Keratinocyte (primary cell): ENCODE results near the gene ELFN2. TPM values are rescaled to one million over a fixed set of nuclear protein-coding genes. Genes with fewer than 3 reads are reported as not detected.
A peak's percentile ranks its signal among the peaks of the same experiment; 100 is the strongest.

ENCODE experiments used
- DNase-seq: peaks from one replicate; pipeline ENCODE4 v3.0.0-alpha.2; 2011; ENCODE audit warnings: low read depth, missing footprints, low spot score
- FAIRE-seq: peaks from 2 replicates; lab custom pipeline; 2011; peaks lifted over from hg19 to GRCh38; lab: Jason Lieb, UNC
- H2AFZ ChIP-seq: 2 replicates; pipeline ENCODE4 v1.6.0; 2012; ENCODE audit warnings: low read length, control low read depth, inconsistent platforms; ENCODE audit not compliant: control insufficient read depth
- H3K27ac ChIP-seq: 2 replicates; pipeline ENCODE4 v1.5.1; 2011; ENCODE audit warnings: low read length; ENCODE audit not compliant: control insufficient read depth, insufficient read depth
- H3K27me3 ChIP-seq: 3 replicates; pipeline ENCODE4 v1.6.0; 2011; ENCODE audit warnings: low read length; ENCODE audit not compliant: control insufficient read depth, insufficient read depth; ENCODE audit errors: extremely low read depth
- H3K36me3 ChIP-seq, 2 experiments: 2 replicates in 1 of 2; 3 replicates in 1 of 2; pipeline ENCODE4 v1.5.1; 2011; ENCODE audit warnings: low read length in 2 of 2, mild to moderate bottlenecking in 1 of 2; ENCODE audit not compliant: control insufficient read depth in 2 of 2, insufficient read depth in 2 of 2; ENCODE audit errors: extremely low read depth in 1 of 2
- H3K4me1 ChIP-seq: 3 replicates; pipeline ENCODE4 v1.5.1; 2011; ENCODE audit warnings: low read length; ENCODE audit not compliant: control insufficient read depth, insufficient read depth; ENCODE audit errors: extremely low read depth
- H3K4me2 ChIP-seq: 3 replicates; pipeline ENCODE4 v1.6.0; 2011; ENCODE audit warnings: low read depth, low read length; ENCODE audit not compliant: control insufficient read depth, insufficient read depth; ENCODE audit errors: extremely low read depth
- H3K4me3 ChIP-seq, 3 experiments: fragments of 200-600 bp in 1 of 3; sonication (generic) in 1 of 3; 2 replicates in 2 of 3; 3 replicates in 1 of 3; pipeline ENCODE4 v1.5.1; 2011 to 2016; ENCODE audit warnings: low read length in 3 of 3, mild to moderate bottlenecking in 3 of 3, control low read depth in 2 of 3, inconsistent platforms in 1 of 3, low read depth in 1 of 3, mixed read lengths in 1 of 3, mixed run types in 1 of 3, moderate library complexity in 1 of 3; ENCODE audit not compliant: control insufficient read depth in 2 of 3, insufficient read depth in 2 of 3; ENCODE audit errors: extremely low read depth in 1 of 3
- H3K79me2 ChIP-seq: 2 replicates; pipeline ENCODE4 v1.6.0; 2012; ENCODE audit warnings: low read length; ENCODE audit not compliant: control insufficient read depth, insufficient read depth
- H3K9ac ChIP-seq: 3 replicates; pipeline ENCODE4 v1.6.0; 2011; ENCODE audit warnings: low read length; ENCODE audit not compliant: control insufficient read depth, insufficient read depth; ENCODE audit errors: extremely low read depth
- H3K9me1 ChIP-seq: 3 replicates; pipeline ENCODE4 v1.6.0; 2011; ENCODE audit warnings: low read length; ENCODE audit not compliant: control insufficient read depth, insufficient read depth; ENCODE audit errors: extremely low read depth
- H3K9me3 ChIP-seq: 2 replicates; pipeline ENCODE4 v1.5.1; 2012; ENCODE audit warnings: low read depth, low read length; ENCODE audit not compliant: control insufficient read depth
- H4K20me1 ChIP-seq: 3 replicates; pipeline ENCODE4 v1.6.0; 2011; ENCODE audit warnings: low read length; ENCODE audit not compliant: control insufficient read depth, insufficient read depth; ENCODE audit errors: extremely low read depth
- EZH2 ChIP-seq: IDR thresholded peaks from one replicate; pipeline ENCODE4 v1.6.1; 2012; ENCODE audit warnings: inconsistent platforms, mild to moderate bottlenecking, low read length, moderate library complexity
- dilution Hi-C: fragments of 300-500 bp; cut with MboI; formaldehyde crosslinking; loops from one replicate; pipeline ENCODE4 v1.7.0; 2020; ENCODE audit warnings: low sequenced_read_pairs; ENCODE audit not compliant: extremely low pct_ligation_motif_present
- polyA plus RNA-seq, 5 experiments: library from polyadenylated mRNA; depleted of rRNA in 3 of 5; stranded (reverse) in 3 of 5; stranded (forward) in 1 of 5; unstranded in 1 of 5; fragments of >200 nt; gene quantifications; 1 replicate in 1 of 5; 2 replicates in 3 of 5; 3 replicates in 1 of 5; pipeline versions ENCODE4 v1.2.1 to v1.2.3, GENCODE V29; 2011 to 2012; ENCODE audit warnings: missing spikeins in 2 of 5, low read depth in 1 of 5, low replicate concordance in 1 of 5
- TF ChIP-seq, protein P1 (sequence below), 3 experiments: IDR thresholded peaks in 1 of 3; conservative IDR thresholded peaks in 1 of 3; optimal IDR thresholded peaks in 1 of 3; 2 replicates in 2 of 3; 3 replicates in 1 of 3; pipeline versions ENCODE3 to v1.5.1; 2011; ENCODE audit warnings: low read length in 3 of 3, mild to moderate bottlenecking in 3 of 3, moderate library complexity in 2 of 3, control low read depth in 1 of 3, inconsistent platforms in 1 of 3; ENCODE audit not compliant: insufficient read depth in 2 of 3; ENCODE audit errors: extremely low read depth in 1 of 3

Gene ELFN2
- polyA plus RNA-seq, 1 donor (not counting 4 experiments of a cell fraction or from before 2014, with no cell fraction given): 0.13 TPM

DNA sequence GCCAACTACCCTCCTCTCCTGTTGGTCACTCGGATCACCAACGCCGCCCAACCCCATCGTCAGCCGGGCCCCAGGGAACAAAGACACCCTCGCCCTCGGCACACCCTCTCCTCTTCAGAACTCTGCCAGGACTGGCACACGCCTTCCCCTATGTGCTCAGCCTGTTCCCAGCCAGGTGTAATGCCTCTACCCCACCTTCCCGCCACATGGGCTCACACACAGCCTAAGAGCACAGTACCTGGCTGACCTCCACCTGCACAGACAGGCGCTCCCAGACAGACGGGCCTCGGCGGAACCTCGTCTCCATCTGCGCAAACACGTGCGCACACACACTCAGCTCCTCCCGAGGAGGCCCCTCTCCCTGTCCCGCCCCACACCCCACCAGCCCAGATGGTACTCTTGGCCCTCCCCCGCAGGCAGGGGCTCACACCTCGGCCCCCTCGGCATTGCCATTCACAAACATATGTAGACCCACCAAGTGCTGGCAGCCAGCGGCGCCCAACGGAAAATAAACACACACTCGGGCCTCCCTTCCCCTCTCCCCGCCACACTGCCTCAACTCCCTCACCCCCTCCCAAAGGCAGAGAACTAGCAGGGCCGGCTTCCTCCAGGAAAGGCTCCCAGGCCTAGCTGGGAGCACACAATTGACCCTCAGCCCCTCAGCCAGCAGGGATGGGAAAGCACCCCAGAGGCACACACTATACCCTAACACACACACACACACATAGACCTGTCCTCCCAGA is 8.5 kb downstream of the ELFN2 start:
- Histone ChIP-seq H3K9me3 (no peaks in the 10 kb centered on the region), H3K27me3 (peaks cover 7% of the 10 kb centered on the region), H3K9me1 (no peaks in the 10 kb centered on the region), H2AFZ (no peak overlapping the region), H3K79me2 (no peaks in the 10 kb centered on the region), H3K4me3 (no peak overlapping the region), H3K4me1 (peaks cover 25% of the 10 kb centered on the region), H4K20me1 (no peaks in the 10 kb centered on the region), H3K4me2 (peak overlapping the region; percentile 75), H3K36me3 (no peaks in the 10 kb centered on the region), H3K27ac (no peak overlapping the region), H3K9ac (peak overlapping the region; percentile 62)
- FAIRE-seq: no peak
- TF ChIP-seq EZH2: peak; percentile 18
- TF ChIP-seq, protein P1, sequence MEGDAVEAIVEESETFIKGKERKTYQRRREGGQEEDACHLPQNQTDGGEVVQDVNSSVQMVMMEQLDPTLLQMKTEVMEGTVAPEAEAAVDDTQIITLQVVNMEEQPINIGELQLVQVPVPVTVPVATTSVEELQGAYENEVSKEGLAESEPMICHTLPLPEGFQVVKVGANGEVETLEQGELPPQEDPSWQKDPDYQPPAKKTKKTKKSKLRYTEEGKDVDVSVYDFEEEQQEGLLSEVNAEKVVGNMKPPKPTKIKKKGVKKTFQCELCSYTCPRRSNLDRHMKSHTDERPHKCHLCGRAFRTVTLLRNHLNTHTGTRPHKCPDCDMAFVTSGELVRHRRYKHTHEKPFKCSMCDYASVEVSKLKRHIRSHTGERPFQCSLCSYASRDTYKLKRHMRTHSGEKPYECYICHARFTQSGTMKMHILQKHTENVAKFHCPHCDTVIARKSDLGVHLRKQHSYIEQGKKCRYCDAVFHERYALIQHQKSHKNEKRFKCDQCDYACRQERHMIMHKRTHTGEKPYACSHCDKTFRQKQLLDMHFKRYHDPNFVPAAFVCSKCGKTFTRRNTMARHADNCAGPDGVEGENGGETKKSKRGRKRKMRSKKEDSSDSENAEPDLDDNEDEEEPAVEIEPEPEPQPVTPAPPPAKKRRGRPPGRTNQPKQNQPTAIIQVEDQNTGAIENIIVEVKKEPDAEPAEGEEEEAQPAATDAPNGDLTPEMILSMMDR (optimal IDR thresholded peaks at IDR 0.05 in 1 of 3, IDR thresholded peaks at IDR 0.05 in 1 of 3, conservative IDR thresholded peaks at IDR 0.05 in 1 of 3; ENCODE audit: extremely low read depth in 1 of 3, insufficient read depth in 2 of 3, low read length in 3 of 3): no peak
- dilution Hi-C loops: no loop called here
- DNase-seq: no peak

DNA sequence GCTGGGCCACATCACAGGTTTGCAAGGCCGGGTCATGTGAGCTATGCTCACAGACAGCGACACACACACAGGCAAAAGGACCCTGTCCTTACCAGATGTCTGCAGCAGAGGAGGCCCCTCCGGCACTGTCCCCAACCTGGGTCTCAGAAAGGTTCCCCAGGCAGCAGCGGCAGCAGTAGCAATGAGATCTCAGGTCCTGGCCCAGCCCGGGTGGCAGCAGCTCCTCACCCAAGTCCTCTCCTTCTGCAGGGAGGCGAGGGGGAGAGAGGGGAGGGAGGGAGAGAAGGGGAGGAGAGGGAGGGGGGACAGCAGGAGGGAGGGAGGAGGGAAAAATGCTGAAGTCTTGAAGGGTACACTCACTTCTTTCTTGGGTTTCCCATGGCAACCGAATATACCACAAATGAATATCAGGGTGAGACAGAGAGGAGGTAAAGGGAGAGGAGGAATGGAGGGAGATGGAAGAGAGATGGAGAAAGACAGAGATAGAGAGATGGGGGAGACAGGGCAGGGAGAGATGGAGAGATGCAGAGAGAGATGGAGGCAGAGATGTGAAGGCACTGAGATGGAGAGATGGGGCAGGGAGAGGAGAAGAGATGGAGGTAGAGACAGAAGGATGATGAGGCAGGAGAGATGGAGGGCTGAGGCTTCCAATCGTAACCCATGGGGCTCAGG is 9.5 kb downstream of the ELFN2 start:
- no peak for FAIRE-seq
- no peak for TF ChIP-seq EZH2
- TF ChIP-seq, protein P1 (optimal IDR thresholded peaks at IDR 0.05 in 1 of 3, IDR thresholded peaks at IDR 0.05 in 1 of 3, conservative IDR thresholded peaks at IDR 0.05 in 1 of 3; ENCODE audit: extremely low read depth in 1 of 3, insufficient read depth in 2 of 3, low read length in 3 of 3): no peak
- no peak overlapping the region for H3K4me3 ChIP-seq
- DNase-seq: no peak
- H3K4me1 ChIP-seq: peaks cover 28% of the 10 kb centered on the region
- H3K79me2 ChIP-seq: no peaks in the 10 kb centered on the region
- no peaks in the 10 kb centered on the region for H4K20me1 ChIP-seq
- no peaks in the 10 kb centered on the region for H3K9me3 ChIP-seq
- H3K4me2 ChIP-seq: no peak overlapping the region
- dilution Hi-C loops: no loop called here
- no peaks in the 10 kb centered on the region for H3K9me1 ChIP-seq
- H3K9ac ChIP-seq: no peak overlapping the region
- no peaks in the 10 kb centered on the region for H3K36me3 ChIP-seq
- no peak overlapping the region for H3K27ac ChIP-seq
- peaks cover 7% of the 10 kb centered on the region for H3K27me3 ChIP-seq
- H2AFZ ChIP-seq: no peak overlapping the region
